ENCODE data around the gene DPH7.
A peak's percentile ranks its signal among the peaks of the same experiment; 100 is the strongest.
"Not testable (repeated sequence)": the region's sequence is repeated elsewhere in the genome, so short reads cannot be mapped to it uniquely, and the experiment has no call there.

Gene DPH7

DNA sequence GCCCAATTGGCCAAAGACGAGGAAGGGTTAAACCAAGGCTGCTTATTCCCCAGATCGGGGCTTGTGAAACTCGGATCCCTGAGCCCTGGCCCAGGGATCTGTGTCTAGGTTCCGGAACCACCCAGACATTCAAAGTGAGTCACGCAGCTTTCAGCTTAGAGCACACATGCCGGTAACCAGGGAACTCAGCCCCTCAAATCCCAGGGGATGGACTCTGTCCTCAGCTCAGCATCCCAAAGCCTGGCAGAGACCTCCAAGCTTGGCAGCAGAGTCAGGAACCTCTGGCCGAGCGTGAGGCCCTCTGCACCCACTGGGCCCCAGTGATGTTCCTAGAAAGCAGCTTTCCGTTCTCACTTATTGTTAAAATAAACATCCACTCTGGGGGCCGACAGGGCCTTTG, 33.6 kb downstream of the DPH7 start:
- no peak for FAIRE-seq

DNA sequence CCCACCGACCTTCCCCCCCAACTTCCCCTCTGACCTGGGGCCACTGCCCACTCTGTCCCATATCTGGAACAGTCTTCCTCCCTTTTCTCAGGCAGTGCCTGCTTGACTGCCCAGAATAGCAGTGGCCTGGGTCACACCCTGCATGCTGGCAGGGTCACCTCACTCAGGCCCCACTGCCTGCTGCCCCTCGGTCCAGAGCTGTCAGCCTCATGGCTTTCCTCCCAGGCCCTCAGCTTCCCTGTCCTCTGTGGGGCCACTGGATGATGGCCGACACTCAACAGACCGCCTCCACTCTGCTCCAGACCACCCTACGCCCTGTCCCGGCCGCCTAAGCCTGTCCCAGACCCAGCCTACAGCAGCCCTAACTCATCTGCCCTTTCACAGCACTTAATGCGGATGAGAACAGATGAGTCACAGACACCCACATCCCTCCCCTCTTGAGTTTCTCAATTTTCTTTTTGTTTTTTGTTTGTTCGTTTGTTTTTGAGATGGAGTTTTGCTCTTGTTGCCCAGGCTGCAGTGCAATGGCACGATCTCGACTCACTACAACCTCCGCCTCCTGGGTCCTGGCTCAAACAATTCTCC, 34.5 kb downstream of the DPH7 start:
- no peak for FAIRE-seq

DNA sequence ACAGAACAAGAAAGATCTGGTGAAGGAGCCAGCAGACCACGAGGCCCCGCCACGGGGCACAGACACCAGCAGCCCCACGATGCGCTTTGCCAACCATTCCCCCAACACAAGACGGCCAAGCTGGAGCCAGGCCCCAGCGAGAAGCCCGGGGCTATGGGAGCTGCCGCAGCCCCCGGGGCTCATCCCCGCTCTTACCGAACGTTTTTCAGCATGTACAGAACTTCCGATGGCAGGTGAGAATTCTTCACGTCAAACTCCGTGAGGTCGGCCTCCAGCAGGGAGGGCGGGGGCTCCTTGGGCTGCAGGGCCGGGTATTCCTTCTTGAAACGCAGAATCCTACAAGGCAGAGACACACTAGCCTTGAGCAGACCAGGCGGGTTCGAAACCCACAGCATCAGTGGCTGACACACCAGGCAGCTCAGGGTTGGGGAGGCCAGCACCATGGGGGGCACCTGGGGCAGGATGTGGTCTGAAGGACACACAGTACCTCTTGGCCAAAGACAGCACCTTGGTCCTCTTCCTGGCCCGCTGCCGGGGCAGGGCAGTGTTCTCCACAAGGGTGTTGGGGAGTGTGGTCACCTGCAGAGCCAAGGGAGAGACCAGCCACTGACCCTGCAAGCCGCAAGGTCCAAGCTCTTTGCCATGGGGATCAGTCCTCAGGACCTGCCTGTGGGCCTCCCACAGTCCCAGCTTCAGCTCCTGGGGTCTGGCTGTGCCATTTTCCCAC, 35.3 kb downstream of the DPH7 start:
- no peak for FAIRE-seq

GRCh38 chr9:137542486-137542885, 36.2 kb downstream of the DPH7 start:
- no peak for FAIRE-seq

- no peak for FAIRE-seq
These were observed 38.2 kb downstream of the DPH7 start for GRCh38 chr9:137540536-137540935.

- FAIRE-seq: no peak
These were observed 40.7 kb downstream of the DPH7 start for GRCh38 chr9:137538058-137538457.

GRCh38 chr9:137536594-137537131, 42.1 kb downstream of the DPH7 start:
- FAIRE-seq: not testable (repeated sequence)

GRCh38 chr9:137535120-137535428, 43.7 kb downstream of the DPH7 start:
- FAIRE-seq: no peak

- peak; percentile 90 for FAIRE-seq
These were observed 44.2 kb downstream of the DPH7 start for GRCh38 chr9:137534256-137535119.

DNA sequence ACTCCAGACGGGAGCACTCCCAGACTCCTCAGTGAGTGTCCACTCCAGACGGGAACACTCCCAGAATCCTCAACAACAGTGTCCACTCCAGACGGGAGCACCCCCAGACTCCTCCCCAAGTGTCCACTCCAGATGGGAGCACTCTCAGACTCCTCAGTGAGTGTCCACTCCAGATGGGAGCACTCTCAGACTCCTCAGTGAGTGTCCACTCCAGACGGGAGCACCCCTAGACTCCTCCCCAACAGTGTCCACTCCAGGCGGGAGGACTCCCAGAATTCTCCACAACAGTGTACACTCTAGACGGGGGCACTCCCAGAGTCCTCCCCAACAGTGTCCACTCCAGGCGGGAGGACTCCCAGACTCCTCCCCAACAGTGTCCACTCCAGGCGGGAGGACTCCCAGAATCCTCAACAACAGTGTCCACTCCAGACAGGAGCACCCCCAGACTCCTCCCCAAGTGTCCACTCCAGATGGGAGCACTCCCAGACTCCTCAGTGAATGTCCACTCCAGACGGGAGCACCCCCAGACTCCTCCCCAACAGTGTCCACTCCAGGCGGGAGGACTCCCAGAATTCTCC, 45.7 kb downstream of the DPH7 start:
- FAIRE-seq: not testable (repeated sequence)

DNA sequence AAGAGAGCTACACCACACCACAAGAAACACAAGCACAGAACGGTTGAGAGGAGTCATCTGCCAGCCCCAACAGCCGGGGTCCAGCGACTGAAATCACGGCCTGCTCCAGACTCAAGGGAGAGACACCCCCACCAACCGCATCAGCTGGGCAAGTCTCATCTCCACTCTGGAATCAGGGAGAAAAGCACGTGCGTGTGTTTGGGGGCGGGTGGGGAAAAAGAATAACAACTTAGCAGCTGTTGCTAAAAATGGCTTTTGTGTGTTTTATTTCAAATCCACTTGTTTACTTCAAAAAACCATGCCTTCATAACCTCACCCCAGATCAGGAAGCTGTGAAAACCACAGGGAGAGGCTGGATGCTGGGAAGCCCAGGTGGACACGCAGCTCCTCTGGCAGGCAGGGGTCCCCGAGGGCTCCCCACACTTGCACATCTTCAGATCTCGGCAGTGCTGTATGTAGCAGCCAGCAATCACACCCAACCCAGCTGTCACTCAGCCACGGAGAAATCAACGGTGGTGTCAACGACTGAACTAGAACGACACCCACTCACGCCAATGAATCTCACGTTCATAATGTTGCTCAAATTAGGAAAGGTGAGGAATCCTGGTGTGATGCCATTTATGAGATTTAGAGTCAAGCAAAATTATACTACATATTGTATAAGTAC, 47.5 kb downstream of the DPH7 start:
- FAIRE-seq: no peak

- no peak for FAIRE-seq
These were observed 48.4 kb downstream of the DPH7 start for GRCh38 chr9:137530331-137530730.

GRCh38 chr9:137524981-137525317, 53.8 kb downstream of the DPH7 start:
- FAIRE-seq: no peak

DNA sequence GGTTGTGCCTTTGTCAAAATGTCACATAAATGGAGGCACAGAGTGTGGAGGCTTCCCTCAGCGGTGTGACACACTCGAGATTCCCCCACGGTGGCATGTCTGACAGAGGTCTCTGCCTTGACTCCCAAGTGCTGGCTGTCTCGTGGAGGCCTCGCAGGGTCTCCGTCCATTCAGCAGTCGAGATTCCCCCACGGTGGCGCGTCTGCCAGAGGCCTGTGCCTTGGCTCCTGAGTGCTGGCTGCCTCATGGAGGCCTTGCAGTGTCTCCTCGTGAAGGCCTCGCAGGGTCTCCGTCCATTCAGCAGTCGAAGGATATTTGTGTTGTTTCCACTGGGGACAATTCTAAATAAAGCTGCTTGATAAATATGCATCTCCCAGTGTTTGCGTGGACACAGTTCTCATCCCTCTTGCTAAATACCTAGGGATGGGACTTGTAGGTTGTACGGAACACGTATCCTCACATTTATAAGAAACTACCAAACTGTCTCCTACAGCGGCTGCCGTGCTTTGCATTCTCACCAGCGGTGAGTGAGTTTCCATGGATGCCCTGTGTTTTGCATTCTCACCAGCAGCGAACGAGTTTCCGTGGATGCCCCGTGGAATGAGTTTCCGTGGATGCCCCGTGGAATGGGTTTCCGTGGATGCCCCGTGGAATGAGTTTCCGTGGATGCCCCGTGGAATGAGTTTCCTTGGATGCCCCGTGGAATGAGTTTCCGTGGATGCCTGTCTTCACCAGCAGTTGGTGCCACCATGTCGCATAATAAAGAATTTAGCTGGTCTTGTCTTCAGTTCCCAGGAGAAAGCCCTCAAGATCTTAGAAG, 54.4 kb downstream of the DPH7 start:
- FAIRE-seq: no peak

DNA sequence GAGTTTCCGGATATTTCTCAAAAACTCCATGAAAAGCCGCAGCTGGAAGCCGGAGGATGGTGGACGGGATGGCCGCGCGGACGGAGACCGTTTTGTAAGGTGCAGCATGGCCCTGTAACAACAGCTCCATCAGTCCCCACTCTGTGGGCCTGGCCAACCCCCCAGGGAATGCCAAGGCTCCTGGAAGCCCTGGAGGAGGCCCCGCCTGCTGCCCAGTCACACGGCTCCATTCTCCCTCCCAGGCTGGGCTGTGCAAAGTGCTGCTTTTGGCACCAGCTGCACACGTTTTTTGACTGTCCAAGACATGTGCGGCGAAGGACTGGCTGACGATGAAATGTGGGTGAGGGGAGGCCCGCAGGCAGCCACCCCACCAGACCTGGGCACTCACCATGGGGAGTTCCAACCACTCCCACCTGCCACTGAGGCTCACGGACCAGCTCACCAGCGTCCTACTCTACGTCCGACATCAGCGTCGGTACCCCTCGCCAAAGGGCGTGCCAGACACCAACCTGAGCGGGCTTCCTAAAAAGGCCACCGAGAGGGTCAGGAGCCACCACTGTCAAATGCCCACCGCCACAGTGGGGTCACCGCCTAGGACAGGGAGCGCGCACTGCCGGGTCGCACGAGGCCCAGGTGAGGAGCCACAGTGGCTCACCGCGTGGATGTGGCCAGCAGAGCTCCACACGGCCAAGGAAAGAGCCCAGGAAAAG, 55.8 kb downstream of the DPH7 start:
- no peak for FAIRE-seq

GRCh38 chr9:137521405-137521985, 57.2 kb downstream of the DPH7 start:
- FAIRE-seq: no peak

DNA sequence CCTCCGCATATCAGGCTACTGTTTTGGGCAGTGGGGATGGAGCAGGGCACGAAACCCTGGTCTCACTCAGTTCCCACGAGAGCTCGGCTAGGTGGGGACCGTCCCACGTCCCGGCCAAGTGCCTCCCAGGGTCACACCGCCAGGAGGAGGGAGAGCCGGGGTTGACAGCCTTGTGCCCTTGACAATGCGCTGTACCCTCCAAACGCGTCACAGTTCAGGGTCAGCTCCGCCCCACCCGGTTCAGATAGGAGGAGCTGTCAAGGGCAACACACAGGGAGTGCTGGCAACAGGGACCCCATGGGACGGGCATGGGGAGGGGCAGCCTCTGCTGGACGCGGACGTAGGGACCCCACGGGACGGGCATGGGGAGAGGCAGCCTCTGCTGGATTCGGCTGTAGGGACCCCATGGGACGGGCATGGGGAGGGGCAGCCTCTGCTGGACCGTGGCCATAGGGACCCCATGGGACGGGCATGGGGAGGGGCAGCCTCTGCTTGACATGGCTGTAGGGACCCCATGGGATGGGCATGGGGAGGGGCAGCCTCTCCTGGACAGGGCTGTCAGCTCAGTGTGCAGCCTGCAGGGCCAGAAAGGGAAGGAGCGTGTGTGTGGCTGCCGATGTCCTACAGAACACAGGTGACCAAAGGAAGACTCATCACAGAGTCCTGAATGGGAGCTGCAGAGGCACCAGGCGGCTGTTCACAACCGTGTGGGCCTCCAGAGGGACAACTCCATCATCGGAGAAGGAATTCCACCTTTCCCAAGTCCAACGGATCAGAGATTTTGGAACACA, 57.9 kb downstream of the DPH7 start:
- no peak for FAIRE-seq

DNA sequence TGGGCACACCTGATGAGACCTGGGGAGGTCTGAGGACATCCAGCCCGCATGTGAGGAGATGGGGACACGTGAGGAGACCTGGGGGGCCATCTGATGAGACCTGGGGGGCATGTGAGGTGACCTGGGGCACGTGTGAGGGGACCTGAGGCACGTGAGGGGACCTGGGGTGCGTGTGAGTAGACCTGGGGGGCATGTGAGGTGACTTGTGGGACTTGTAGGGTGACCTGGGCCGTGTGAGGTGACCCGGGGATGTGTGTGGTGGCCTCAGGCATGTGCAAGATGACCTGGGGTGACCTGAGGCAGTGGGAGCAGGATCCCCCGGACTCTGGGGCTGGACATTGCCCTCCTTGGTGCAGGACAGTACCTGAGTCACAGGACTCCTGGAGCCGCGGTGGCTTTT, 59.2 kb downstream of the DPH7 start:
- FAIRE-seq: no peak

- not testable (repeated sequence) for FAIRE-seq
These were observed 59.9 kb downstream of the DPH7 start for GRCh38 chr9:137518661-137519459.

All from islet of Langerhans (tissue), 1 donor.